Measurements from ENCODE around the gene PAXX. TPM values are rescaled to one million over a fixed set of nuclear protein-coding genes. Genes with fewer than 3 reads are reported as not detected.

The PAXX gene
- total RNA-seq, 5 donors from 2014 or later (not counting 1 experiment from before 2014, with no cell fraction given) = 81.3 to 173 (median 127) TPM

DNA sequence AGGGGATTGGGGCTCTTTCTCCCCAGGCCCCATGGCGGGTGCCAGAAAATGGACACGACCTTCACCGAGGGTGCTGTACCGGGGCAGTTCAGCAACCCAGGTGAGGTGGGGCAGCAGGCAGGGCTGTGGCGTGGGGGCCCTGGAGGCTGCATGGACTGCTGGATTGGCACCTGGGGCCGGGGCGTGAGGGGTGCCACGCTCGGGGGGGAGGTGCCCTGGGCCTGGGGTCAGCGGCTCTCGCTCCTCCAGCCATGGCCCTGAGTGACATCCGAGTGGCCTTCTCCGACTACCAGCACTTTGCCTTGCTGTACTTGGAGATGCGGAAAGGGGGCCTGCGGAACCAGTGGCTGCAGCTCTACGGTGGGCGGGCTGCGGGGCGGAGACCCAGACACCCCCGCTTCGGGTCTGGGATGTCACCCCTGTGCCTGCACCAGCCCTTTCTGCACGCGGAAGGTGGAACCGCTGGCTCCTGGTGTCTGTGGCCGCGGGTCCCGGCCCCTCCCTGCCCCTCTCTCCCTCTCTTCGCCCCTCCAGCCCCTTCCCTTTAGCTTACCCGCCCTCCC is 7.7 kb upstream of the PAXX start:
- peak overlapping the region in 1 of 3 donors; percentile 22 for H3K4me3 Mint-ChIP-seq

GRCh38 chr9:136985027-136985602 is 7.1 kb upstream of the PAXX start:
- DNase-seq = peak in 2 of 35 experiments; percentile 27 to 38

More for the DNA sequence above, 7.7 kb upstream of the PAXX start:
- CTCF ChIA-PET = no interaction called here
- peaks cover 0 to 23% of the 10 kb centered on the region in 2 experiments for H3K4me1 ChIP-seq (ENCODE audit: control insufficient read depth in 1 of 2, extremely low read depth in 1 of 2, insufficient read depth in 2 of 2, low read length in 2 of 2)
- Mint-ChIP-seq H3K27me3 (peaks cover 11 to 29% of the 10 kb centered on the region in 2 donors), H3K9me3 (no peaks in the 10 kb centered on the region), H3K4me1 (peaks cover 0 to 7% (median 6%) of the 10 kb centered on the region in 3 donors), H3K27ac (no peak overlapping the region), H3K36me3 (no peaks in the 10 kb centered on the region)
- POLR2A ChIA-PET = no interaction called here
- peaks cover 0 to 56% of the 10 kb centered on the region in 2 experiments for H3K27me3 ChIP-seq (replicated peaks in 1 of 2; ENCODE audit: control insufficient read depth in 2 of 2, extremely low read depth in 1 of 2, insufficient read depth in 2 of 2, low read length in 1 of 2)
- H3K4me3 ChIP-seq (ENCODE audit: control insufficient read depth in 1 of 2, extremely low read depth in 1 of 2, low read length in 1 of 2) = no peak overlapping the region
- H3K27ac ChIP-seq (ENCODE audit: low read length) = no peak overlapping the region
- no peaks in the 10 kb centered on the region for H3K36me3 ChIP-seq (ENCODE audit: control insufficient read depth in 2 of 2, extremely low read depth in 1 of 2, insufficient read depth in 1 of 2, low read length in 1 of 2)
- no peaks in the 10 kb centered on the region for H3K9me3 ChIP-seq
- peak in 2 of 4 experiments; percentile 15 to 30 for ATAC-seq (replicated peaks in 1 of 4)
- DNase-seq = no peak
- WGBS (ENCODE audit: insufficient coverage) = 47% methylated on average over 28 of the region's 29 CpGs

DNA sequence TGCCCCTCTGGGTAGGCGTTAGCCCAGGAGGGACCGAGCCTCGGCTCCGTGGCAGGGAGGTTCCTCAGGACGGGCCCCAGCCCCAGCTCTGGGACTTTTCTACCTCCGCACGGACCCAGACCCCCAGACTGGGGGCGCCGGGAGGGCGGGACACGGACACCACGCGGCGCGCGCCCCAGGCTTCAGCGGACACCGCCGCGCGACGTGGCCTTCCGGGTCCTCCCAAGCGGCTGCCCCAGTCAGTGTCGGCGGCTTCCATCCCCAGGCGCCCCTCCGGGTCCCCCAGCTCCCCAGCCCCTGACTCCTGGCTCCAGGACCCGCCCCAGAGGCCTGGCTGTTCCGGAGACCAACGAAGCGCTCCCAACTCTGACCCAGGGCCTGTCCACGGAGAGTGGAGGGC is 6.4 kb upstream of the PAXX start:
- Histone ChIP-seq H3K27ac (ENCODE audit: low read length) (no peak overlapping the region), H3K27me3 (replicated peaks in 1 of 2; ENCODE audit: control insufficient read depth in 2 of 2, extremely low read depth in 1 of 2, insufficient read depth in 2 of 2, low read length in 1 of 2) (peaks cover 0 to 56% of the 10 kb centered on the region in 2 experiments), H3K4me3 (ENCODE audit: control insufficient read depth in 1 of 2, extremely low read depth in 1 of 2, low read length in 1 of 2) (no peak overlapping the region), H3K9me3 (no peaks in the 10 kb centered on the region), H3K36me3 (ENCODE audit: control insufficient read depth in 2 of 2, extremely low read depth in 1 of 2, insufficient read depth in 1 of 2, low read length in 1 of 2) (no peaks in the 10 kb centered on the region), H3K4me1 (ENCODE audit: control insufficient read depth in 1 of 2, extremely low read depth in 1 of 2, insufficient read depth in 2 of 2, low read length in 2 of 2) (peaks cover 0 to 19% of the 10 kb centered on the region in 2 experiments)
- Mint-ChIP-seq H3K4me3 (peak overlapping the region in 1 of 3 donors; percentile 16), H3K4me1 (peaks cover 1 to 7% (median 6%) of the 10 kb centered on the region in 3 donors), H3K36me3 (no peaks in the 10 kb centered on the region), H3K27me3 (peaks cover 11 to 25% of the 10 kb centered on the region in 2 donors), H3K27ac (no peak overlapping the region), H3K9me3 (no peaks in the 10 kb centered on the region)
- 29% methylated on average over 27 of the region's 33 CpGs for WGBS (ENCODE audit: insufficient coverage)
- DNase-seq = no peak
- no peak for ATAC-seq (replicated peaks in 1 of 4)
- ChIA-PET POLR2A (no interaction called here), CTCF (no interaction called here)

More at GRCh38 chr9:136985027-136985602, 7.1 kb upstream of the PAXX start:
- Mint-ChIP-seq H3K4me3 (peak overlapping the region in 1 of 3 donors; percentile 22), H3K36me3 (no peaks in the 10 kb centered on the region), H3K9me3 (no peaks in the 10 kb centered on the region), H3K4me1 (peaks cover 0 to 7% (median 6%) of the 10 kb centered on the region in 3 donors), H3K27me3 (peaks cover 11 to 29% of the 10 kb centered on the region in 2 donors), H3K27ac (no peak overlapping the region)
- no peaks in the 10 kb centered on the region for H3K36me3 ChIP-seq (ENCODE audit: control insufficient read depth in 2 of 2, extremely low read depth in 1 of 2, insufficient read depth in 1 of 2, low read length in 1 of 2)
- peak overlapping the region in 1 of 2 donors; percentile 26 for H3K4me3 ChIP-seq (ENCODE audit: control insufficient read depth in 1 of 2, extremely low read depth in 1 of 2, low read length in 1 of 2)
- ATAC-seq (replicated peaks in 1 of 4) = peak; percentile 33 to 68 (median 42)
- H3K27ac ChIP-seq (ENCODE audit: low read length) = no peak overlapping the region
- 6% methylated on average over 48 of the region's 48 CpGs for WGBS (ENCODE audit: insufficient coverage)
- peaks cover 0 to 56% of the 10 kb centered on the region in 2 experiments for H3K27me3 ChIP-seq (replicated peaks in 1 of 2; ENCODE audit: control insufficient read depth in 2 of 2, extremely low read depth in 1 of 2, insufficient read depth in 2 of 2, low read length in 1 of 2)
- no peaks in the 10 kb centered on the region for H3K9me3 ChIP-seq
- ChIA-PET POLR2A (no interaction called here), CTCF (no interaction called here)
- H3K4me1 ChIP-seq (ENCODE audit: control insufficient read depth in 1 of 2, extremely low read depth in 1 of 2, insufficient read depth in 2 of 2, low read length in 2 of 2) = peaks cover 0 to 19% of the 10 kb centered on the region in 2 experiments

- ChIA-PET POLR2A (no interaction called here), CTCF (no interaction called here)
- Mint-ChIP-seq H3K4me3 (no peak overlapping the region), H3K27ac (no peak overlapping the region), H3K27me3 (peaks cover 8 to 20% of the 10 kb centered on the region in 2 donors), H3K36me3 (peaks cover 3% of the 10 kb centered on the region), H3K4me1 (peaks cover 14 to 24% (median 16%) of the 10 kb centered on the region in 3 donors), H3K9me3 (no peaks in the 10 kb centered on the region)
- H3K9me3 ChIP-seq = no peaks in the 10 kb centered on the region
- no peak for DNase-seq
- no peak for ATAC-seq (replicated peaks in 1 of 4)
- peaks cover 8 to 43% of the 10 kb centered on the region in 2 experiments for H3K4me1 ChIP-seq (ENCODE audit: control insufficient read depth in 1 of 2, extremely low read depth in 1 of 2, insufficient read depth in 2 of 2, low read length in 2 of 2)
- H3K4me3 ChIP-seq (ENCODE audit: control insufficient read depth in 1 of 2, extremely low read depth in 1 of 2, low read length in 1 of 2) = no peak overlapping the region
- H3K36me3 ChIP-seq (ENCODE audit: control insufficient read depth in 2 of 2, extremely low read depth in 1 of 2, insufficient read depth in 1 of 2, low read length in 1 of 2) = peaks cover 4 to 7% of the 10 kb centered on the region in 2 donors
- H3K27ac ChIP-seq (ENCODE audit: low read length) = no peak overlapping the region
- peaks cover 0 to 36% of the 10 kb centered on the region in 2 experiments for H3K27me3 ChIP-seq (replicated peaks in 1 of 2; ENCODE audit: control insufficient read depth in 2 of 2, extremely low read depth in 1 of 2, insufficient read depth in 2 of 2, low read length in 1 of 2)
- WGBS (ENCODE audit: insufficient coverage) = 92% methylated on average over 4 of the region's 4 CpGs
These were observed 3.4 kb upstream of the PAXX start for GRCh38 chr9:136988872-136989271.

- ATAC-seq (replicated peaks in 1 of 4) (no peak), DNase-seq (no peak)
- H3K9me3 Mint-ChIP-seq = no peaks in the 10 kb centered on the region
- ChIA-PET CTCF (interaction anchor here in 1 of 2 donors (0.5 kb wide), 1 partner anchor 9 kb away, joined by 3 read pairs; no protein-coding TSS in a partner anchor), POLR2A (no interaction called here)
- peaks cover 11 to 25% (median 19%) of the 10 kb centered on the region in 3 donors for H3K4me1 Mint-ChIP-seq
- peaks cover 5 to 14% of the 10 kb centered on the region in 2 donors for H3K27me3 Mint-ChIP-seq
- H3K27me3 ChIP-seq (replicated peaks in 1 of 2; ENCODE audit: control insufficient read depth in 2 of 2, extremely low read depth in 1 of 2, insufficient read depth in 2 of 2, low read length in 1 of 2) = peaks cover 0 to 20% of the 10 kb centered on the region in 2 experiments
- peaks cover 3% of the 10 kb centered on the region for H3K36me3 Mint-ChIP-seq
- H3K27ac ChIP-seq (ENCODE audit: low read length) = no peak overlapping the region
- H3K36me3 ChIP-seq (ENCODE audit: control insufficient read depth in 2 of 2, extremely low read depth in 1 of 2, insufficient read depth in 1 of 2, low read length in 1 of 2) = peaks cover 4 to 13% of the 10 kb centered on the region in 2 donors
- peak overlapping the region; percentile 76 to 84 (median 80) for H3K4me3 Mint-ChIP-seq
- peaks cover 8 to 44% of the 10 kb centered on the region in 2 experiments for H3K4me1 ChIP-seq (ENCODE audit: control insufficient read depth in 1 of 2, extremely low read depth in 1 of 2, insufficient read depth in 2 of 2, low read length in 2 of 2)
- H3K27ac Mint-ChIP-seq = peak overlapping the region; percentile 72 to 78
- 76% methylated on average over 6 of the region's 10 CpGs for WGBS (ENCODE audit: insufficient coverage)
- no peak overlapping the region for H3K4me3 ChIP-seq (ENCODE audit: control insufficient read depth in 1 of 2, extremely low read depth in 1 of 2, low read length in 1 of 2)
- no peaks in the 10 kb centered on the region for H3K9me3 ChIP-seq
These were observed 1.8 kb upstream of the PAXX start for GRCh38 chr9:136990242-136990911.

DNA sequence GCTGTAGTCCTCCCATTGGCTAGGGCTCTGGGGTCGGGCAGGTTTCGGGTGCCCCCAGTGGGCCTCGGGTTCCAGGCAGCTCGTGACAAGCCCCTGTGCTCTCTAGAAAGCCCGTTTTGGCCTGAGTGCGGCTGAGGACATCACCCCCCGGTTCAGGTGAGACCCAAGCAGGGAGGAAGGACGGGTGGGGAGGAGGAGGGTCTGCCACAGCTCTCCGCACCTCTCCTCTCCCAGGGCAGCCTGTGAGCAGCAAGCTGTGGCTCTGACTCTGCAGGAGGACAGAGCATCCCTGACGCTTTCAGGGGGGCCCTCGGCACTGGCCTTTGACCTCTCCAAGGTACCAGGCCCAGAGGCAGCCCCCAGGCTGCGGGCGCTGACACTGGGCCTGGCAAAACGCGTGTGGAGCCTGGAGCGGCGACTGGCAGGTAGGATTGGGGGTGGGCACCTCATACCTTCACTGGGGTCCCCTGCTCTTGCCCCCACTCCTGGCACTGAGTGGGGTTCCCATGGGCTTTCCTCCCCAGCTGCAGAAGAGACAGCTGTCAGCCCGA is 672 bp downstream of the PAXX start:
- no peaks in the 10 kb centered on the region for H3K9me3 ChIP-seq
- peaks cover 25 to 42% (median 34%) of the 10 kb centered on the region in 3 donors for H3K4me1 Mint-ChIP-seq

More for the DNA sequence above, 672 bp downstream of the PAXX start:
- WGBS (ENCODE audit: insufficient coverage) = 42% methylated on average over 13 of the region's 18 CpGs
- Mint-ChIP-seq H3K27ac (peak overlapping the region; percentile 84 to 86), H3K27me3 (peaks cover 0 to under 1% of the 10 kb centered on the region in 2 donors), H3K36me3 (peaks cover 3% of the 10 kb centered on the region), H3K4me3 (peak overlapping the region; percentile 79 to 85 (median 84)), H3K9me3 (no peaks in the 10 kb centered on the region)
- Histone ChIP-seq H3K27ac (ENCODE audit: low read length) (peak overlapping the region; percentile 86), H3K4me1 (ENCODE audit: control insufficient read depth in 1 of 2, extremely low read depth in 1 of 2, insufficient read depth in 2 of 2, low read length in 2 of 2) (peaks cover 22 to 62% of the 10 kb centered on the region in 2 experiments), H3K27me3 (replicated peaks in 1 of 2; ENCODE audit: control insufficient read depth in 2 of 2, extremely low read depth in 1 of 2, insufficient read depth in 2 of 2, low read length in 1 of 2) (peaks cover 0 to 23% of the 10 kb centered on the region in 2 experiments), H3K36me3 (ENCODE audit: control insufficient read depth in 2 of 2, extremely low read depth in 1 of 2, insufficient read depth in 1 of 2, low read length in 1 of 2) (peaks cover 4 to 13% of the 10 kb centered on the region in 2 donors), H3K4me3 (ENCODE audit: control insufficient read depth in 1 of 2, extremely low read depth in 1 of 2, low read length in 1 of 2) (peak overlapping the region; percentile 84 to 89)
- ATAC-seq (replicated peaks in 1 of 4) = no peak
- ChIA-PET CTCF (interaction anchor here in 1 of 2 donors (1.6 to 3.1 kb wide), 2 partner anchors 15 to 36 kb away, joined by 7 to 9 read pairs; no protein-coding TSS in a partner anchor), POLR2A (no interaction called here)
- DNase-seq = no peak
